GM23338 (cell line): Measurements from ENCODE around the gene FBXO24. TPM values are rescaled to one million over a fixed set of nuclear protein-coding genes. Genes with fewer than 3 reads are reported as not detected.

Experiments
- ATAC-seq: fragments of 200-7000 bp; cut with Tn5 transposase; 3 replicates; pipeline ENCODE4 v1.9.1; 2020
- DNase-seq: peaks from one replicate; pipeline ENCODE4 v3.0.0-alpha.2; 2015; ENCODE audit warnings: low spot score
- H2AFZ ChIP-seq: fragments of 200-600 bp; sonication (generic); 2 replicates; pipeline ENCODE4 v1.8.0; 2016; ENCODE audit warnings: antibody characterized with exemption, mild to moderate bottlenecking, moderate library complexity
- H3F3A ChIP-seq: fragments of 200-600 bp; sonication (generic); replicated peaks from 2 replicates; pipeline ENCODE4 v1.8.0; 2017; ENCODE audit warnings: antibody characterized with exemption, mixed run types, low read depth
- H3K27ac ChIP-seq: fragments of 200-600 bp; sonication (generic); 2 replicates; pipeline ENCODE4 v1.6.1; 2016; ENCODE audit warnings: low read depth
- H3K27me3 ChIP-seq: fragments of 200-600 bp; sonication (generic); 2 replicates; pipeline ENCODE4 v1.8.0; 2016; ENCODE audit warnings: mild to moderate bottlenecking, mixed run types, moderate library complexity; ENCODE audit not compliant: insufficient read depth
- H3K36me3 ChIP-seq: fragments of 200-600 bp; sonication (generic); 2 replicates; pipeline ENCODE4 v1.8.0; 2016; ENCODE audit warnings: mild to moderate bottlenecking; ENCODE audit not compliant: insufficient read depth
- H3K4me1 ChIP-seq: fragments of 200-600 bp; sonication (generic); 2 replicates; pipeline ENCODE4 v1.8.0; 2016; ENCODE audit warnings: mild to moderate bottlenecking, moderate library complexity; ENCODE audit not compliant: insufficient read depth
- H3K4me2 ChIP-seq: fragments of 200-600 bp; sonication (generic); 2 replicates; pipeline ENCODE4 v1.7.1; 2017; ENCODE audit warnings: mixed run types
- H3K4me3 ChIP-seq: fragments of 200-600 bp; sonication (generic); 2 replicates; pipeline ENCODE4 v1.6.1; 2016; ENCODE audit warnings: mixed run types
- H3K79me2 ChIP-seq: fragments of 200-600 bp; sonication (generic); replicated peaks from 2 replicates; pipeline ENCODE4 v1.8.0; 2017; ENCODE audit warnings: mild to moderate bottlenecking; ENCODE audit not compliant: insufficient read depth
- H3K9me2 ChIP-seq: fragments of 200-600 bp; sonication (generic); 2 replicates; pipeline ENCODE4 v1.8.0; 2017; ENCODE audit not compliant: insufficient read depth
- H4K20me1 ChIP-seq: fragments of 200-600 bp; sonication (generic); replicated peaks from 2 replicates; pipeline ENCODE4 v1.8.0; 2017; ENCODE audit warnings: mild to moderate bottlenecking; ENCODE audit not compliant: insufficient read depth
- H3K27ac Mint-ChIP-seq: 2 replicates; pipeline ENCODE4 v1.8.0; 2020; ENCODE audit warnings: inconsistent platforms, mild to moderate bottlenecking, moderate library complexity, mixed read lengths
- H3K27me3 Mint-ChIP-seq: 3 replicates; pipeline ENCODE4 v1.8.0; 2022; ENCODE audit warnings: low read depth, mild to moderate bottlenecking, moderate library complexity, mixed read lengths, inconsistent platforms; ENCODE audit not compliant: insufficient read depth, poor library complexity
- H3K36me3 Mint-ChIP-seq: 3 replicates; pipeline ENCODE4 v1.8.0; 2021; ENCODE audit warnings: low read depth, mild to moderate bottlenecking, inconsistent platforms, moderate library complexity, mixed read lengths
- H3K4me1 Mint-ChIP-seq: 3 replicates; pipeline ENCODE4 v1.8.0; 2020; ENCODE audit warnings: mild to moderate bottlenecking, inconsistent platforms, mixed read lengths
- H3K4me3 Mint-ChIP-seq: 3 replicates; pipeline ENCODE4 v1.8.0; 2021; ENCODE audit warnings: moderate library complexity, mild to moderate bottlenecking, inconsistent platforms, mixed read lengths
- H3K9me3 Mint-ChIP-seq: 3 replicates; pipeline ENCODE4 v1.8.0; 2020; ENCODE audit warnings: moderate library complexity, mild to moderate bottlenecking, inconsistent platforms, mixed read lengths
- EZH2 ChIP-seq: fragments of 200-600 bp; sonication (generic); IDR thresholded peaks from one replicate; pipeline ENCODE4 v1.8.0; 2017; ENCODE audit warnings: antibody characterized with exemption, mild to moderate bottlenecking, low read depth; ENCODE audit not compliant: unreplicated experiment
- JUNB ChIP-seq: IDR thresholded peaks from one replicate; pipeline ENCODE4 v1.6.1; 2016; ENCODE audit warnings: antibody characterized with exemption; ENCODE audit not compliant: unreplicated experiment
- REST ChIP-seq: IDR thresholded peaks from one replicate; pipeline ENCODE4 v1.6.1; 2018; ENCODE audit warnings: antibody characterized with exemption; ENCODE audit not compliant: unreplicated experiment
- STAT1 ChIP-seq: IDR thresholded peaks from one replicate; pipeline ENCODE4 v1.6.1; 2016; ENCODE audit warnings: antibody characterized with exemption; ENCODE audit not compliant: unreplicated experiment
- ZNF114 ChIP-seq: fragments of 250-450 bp; sonication (Bioruptor Pico); IDR thresholded peaks from 2 replicates; pipeline ENCODE4 v1.5.0; 2020; ENCODE audit warnings: mild to moderate bottlenecking, moderate library complexity
- ZNF331 ChIP-seq: fragments of 250-450 bp; sonication (Bioruptor Pico); IDR thresholded peaks from 2 replicates; pipeline ENCODE4 v1.5.0; 2020; ENCODE audit warnings: low read depth, mild to moderate bottlenecking, moderate library complexity
- polyA plus RNA-seq: library from polyadenylated mRNA; unstranded; fragments of >200 nt; fragmentation: Nextera tagmentation; extraction: Ambion mirVana; gene quantifications from 2 replicates; pipeline ENCODE4 v1.2.1, GENCODE V29; 2016
- total RNA-seq: library from RNA; depleted of rRNA; stranded (reverse); fragments of >200 nt; shearing (Covaris generic); gene quantifications from 2 replicates; pipeline ENCODE4 v1.2.3, GENCODE V29; 2014
- TF ChIP-seq, protein P1 (sequence below): IDR thresholded peaks from 2 replicates; pipeline ENCODE4 v1.6.1; 2016; ENCODE audit warnings: antibody characterized with exemption
- TF ChIP-seq, protein P2 (sequence below), 2 experiments: fragments of 200-600 bp in 1 of 2; sonication (generic) in 1 of 2; conservative IDR thresholded peaks; 2 replicates each; pipeline versions ENCODE4 v1.5.1 to v1.6.1; 2016 to 2017; ENCODE audit warnings: antibody characterized with exemption in 2 of 2, low read depth in 2 of 2, mild to moderate bottlenecking in 2 of 2, moderate library complexity in 1 of 2

FBXO24 gene
- total and polyA plus RNA-seq, 2 experiments from 2014 or later, result 2.1 to 2.4 TPM

DNA sequence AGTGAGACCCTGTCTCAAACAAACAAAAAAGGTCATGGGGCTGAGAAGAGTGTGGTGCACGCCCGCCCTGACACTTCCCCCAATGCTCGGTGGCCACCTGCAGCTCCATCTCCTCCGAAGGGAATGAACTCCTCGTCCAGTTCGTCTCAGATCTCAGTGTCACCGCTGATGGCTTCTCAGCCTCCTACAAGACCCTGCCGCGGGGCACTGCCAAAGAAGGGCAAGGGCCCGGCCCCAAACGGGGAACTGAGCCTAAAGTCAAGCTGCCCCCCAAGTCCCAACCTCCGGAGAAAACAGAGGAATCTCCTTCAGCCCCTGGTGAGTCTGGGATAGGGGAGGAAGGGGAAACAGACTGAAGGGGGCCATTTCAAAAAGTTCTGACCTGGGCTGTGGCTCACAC lies 20.2 kb downstream of the FBXO24 start (continued):
- TF ChIP-seq REST, result no peak
- TF ChIP-seq, protein P1, sequence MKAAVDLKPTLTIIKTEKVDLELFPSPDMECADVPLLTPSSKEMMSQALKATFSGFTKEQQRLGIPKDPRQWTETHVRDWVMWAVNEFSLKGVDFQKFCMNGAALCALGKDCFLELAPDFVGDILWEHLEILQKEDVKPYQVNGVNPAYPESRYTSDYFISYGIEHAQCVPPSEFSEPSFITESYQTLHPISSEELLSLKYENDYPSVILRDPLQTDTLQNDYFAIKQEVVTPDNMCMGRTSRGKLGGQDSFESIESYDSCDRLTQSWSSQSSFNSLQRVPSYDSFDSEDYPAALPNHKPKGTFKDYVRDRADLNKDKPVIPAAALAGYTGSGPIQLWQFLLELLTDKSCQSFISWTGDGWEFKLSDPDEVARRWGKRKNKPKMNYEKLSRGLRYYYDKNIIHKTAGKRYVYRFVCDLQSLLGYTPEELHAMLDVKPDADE, result no peak

- peaks cover 22% of the 10 kb centered on the region for H3K4me1 Mint-ChIP-seq
- Histone ChIP-seq H3F3A (peaks cover 5% of the 10 kb centered on the region; the same call in 1 of the 2 replicates), H3K79me2 (no peaks in the 10 kb centered on the region), H3K4me1 (peaks cover 18% of the 10 kb centered on the region), H3K27me3 (peaks cover 13% of the 10 kb centered on the region), H3K4me2 (no peak overlapping the region), H3K4me3 (no peak overlapping the region), H2AFZ (no peak overlapping the region), H3K9me2 (no peaks in the 10 kb centered on the region), H3K27ac (no peak overlapping the region), H3K36me3 (no peaks in the 10 kb centered on the region), H4K20me1 (no peaks in the 10 kb centered on the region)
- H3K9me3 Mint-ChIP-seq, result no peaks in the 10 kb centered on the region
- DNase-seq (no peak), ATAC-seq (no peak)
- H3K27me3 Mint-ChIP-seq, result peaks cover 35% of the 10 kb centered on the region
- peaks cover 10% of the 10 kb centered on the region; the same call in 2 of the 3 replicates for H3K36me3 Mint-ChIP-seq
- no peak overlapping the region for H3K4me3 Mint-ChIP-seq
- TF ChIP-seq JUNB, result no peak
- TF ChIP-seq, protein P2, sequence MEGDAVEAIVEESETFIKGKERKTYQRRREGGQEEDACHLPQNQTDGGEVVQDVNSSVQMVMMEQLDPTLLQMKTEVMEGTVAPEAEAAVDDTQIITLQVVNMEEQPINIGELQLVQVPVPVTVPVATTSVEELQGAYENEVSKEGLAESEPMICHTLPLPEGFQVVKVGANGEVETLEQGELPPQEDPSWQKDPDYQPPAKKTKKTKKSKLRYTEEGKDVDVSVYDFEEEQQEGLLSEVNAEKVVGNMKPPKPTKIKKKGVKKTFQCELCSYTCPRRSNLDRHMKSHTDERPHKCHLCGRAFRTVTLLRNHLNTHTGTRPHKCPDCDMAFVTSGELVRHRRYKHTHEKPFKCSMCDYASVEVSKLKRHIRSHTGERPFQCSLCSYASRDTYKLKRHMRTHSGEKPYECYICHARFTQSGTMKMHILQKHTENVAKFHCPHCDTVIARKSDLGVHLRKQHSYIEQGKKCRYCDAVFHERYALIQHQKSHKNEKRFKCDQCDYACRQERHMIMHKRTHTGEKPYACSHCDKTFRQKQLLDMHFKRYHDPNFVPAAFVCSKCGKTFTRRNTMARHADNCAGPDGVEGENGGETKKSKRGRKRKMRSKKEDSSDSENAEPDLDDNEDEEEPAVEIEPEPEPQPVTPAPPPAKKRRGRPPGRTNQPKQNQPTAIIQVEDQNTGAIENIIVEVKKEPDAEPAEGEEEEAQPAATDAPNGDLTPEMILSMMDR (conservative IDR thresholded peaks at IDR 0.05; ENCODE audit: low read depth in 2 of 2), result no peak
- no peak for TF ChIP-seq ZNF114 (CRISPR knock-in tag)
- TF ChIP-seq STAT1, result no peak
- TF ChIP-seq, protein P1, result no peak
- no peak for TF ChIP-seq EZH2
- no peak for TF ChIP-seq ZNF331 (CRISPR knock-in tag)
- H3K27ac Mint-ChIP-seq, result no peak overlapping the region
These were observed 21.0 kb downstream of the FBXO24 start for GRCh38 chr7:100607111-100607510.
